Activated T-cell treated with anti-CD3 and anti-CD28 coated beads, Interleukin-2, amount 50 U/mL, for 48 hours (primary cell): ENCODE measurements around the gene RTCA.
"Not testable (repeated sequence)": the region's sequence is repeated elsewhere in the genome, so short reads cannot be mapped to it uniquely, and the experiment has no call there.

ENCODE experiments used
- DNase-seq, 2 experiments: peaks; one replicate each; pipeline ENCODE4 v3.0.0-alpha.2; 2020

The RTCA gene

GRCh38 chr1:100313382-100313781, 47.4 kb downstream of the RTCA start:
- no peak for DNase-seq

GRCh38 chr1:100316622-100317021, 50.6 kb downstream of the RTCA start:
- no peak for DNase-seq

- DNase-seq: no peak
Measured at GRCh38 chr1:100320311-100321099, 54.5 kb downstream of the RTCA start.

- DNase-seq: no peak
Measured at GRCh38 chr1:100321100-100321493, 55.1 kb downstream of the RTCA start.

GRCh38 chr1:100321506-100321905, 55.5 kb downstream of the RTCA start:
- no peak for DNase-seq

- DNase-seq: no peak
Measured at GRCh38 chr1:100322436-100323211, 56.6 kb downstream of the RTCA start.

- no peak for DNase-seq
Measured at GRCh38 chr1:100323419-100324106, 57.5 kb downstream of the RTCA start.

GRCh38 chr1:100325415-100326324, 59.7 kb downstream of the RTCA start:
- no peak for DNase-seq

GRCh38 chr1:100326325-100326670, 60.3 kb downstream of the RTCA start:
- DNase-seq: not testable (repeated sequence)

- no peak for DNase-seq
Measured at GRCh38 chr1:100328133-100328532, 62.1 kb downstream of the RTCA start.

- not testable (repeated sequence) for DNase-seq
Measured at GRCh38 chr1:100331146-100331545, 65.1 kb downstream of the RTCA start.

- no peak for DNase-seq
Measured at GRCh38 chr1:100332331-100332730, 66.3 kb downstream of the RTCA start.

GRCh38 chr1:100335436-100335835, 69.4 kb downstream of the RTCA start:
- no peak for DNase-seq

GRCh38 chr1:100337878-100338277, 71.9 kb downstream of the RTCA start:
- DNase-seq: not testable (repeated sequence)

- not testable (repeated sequence) for DNase-seq
Measured at GRCh38 chr1:100339735-100340134, 73.7 kb downstream of the RTCA start.

- DNase-seq: no peak
Measured at GRCh38 chr1:100340494-100340893, 74.5 kb downstream of the RTCA start.

- no peak for DNase-seq
Measured at GRCh38 chr1:100342348-100342747, 76.3 kb downstream of the RTCA start.
